Transverse colon (tissue), 4 donors: ENCODE measurements around the gene AGPS. TPM values are rescaled to one million over a fixed set of nuclear protein-coding genes. Genes with fewer than 3 reads are reported as not detected.

ENCODE experiments used
- DNase-seq: peaks from one replicate; pipeline ENCODE4 v3.0.0-alpha.2; 2019
- H3K27ac ChIP-seq, 4 donors: fragments of 200-600 bp; sonication (generic); 2 replicates each; pipeline ENCODE4 v1.5.1; 2016 to 2018; ENCODE audit warnings: inconsistent platforms in 4 of 4
- H3K27me3 ChIP-seq: fragments of 200-600 bp; sonication (generic); 2 replicates; pipeline ENCODE4 v1.5.1; 2017; ENCODE audit warnings: inconsistent platforms
- H3K36me3 ChIP-seq, 4 donors: fragments of 200-600 bp; sonication (generic); 2 replicates each; pipeline ENCODE4 v1.5.1; 2017 to 2019; ENCODE audit warnings: inconsistent platforms in 4 of 4
- H3K4me1 ChIP-seq, 4 donors: fragments of 200-600 bp; sonication (generic); 2 replicates each; pipeline ENCODE4 v1.5.1; 2017 to 2020; ENCODE audit warnings: inconsistent platforms in 4 of 4
- H3K4me3 ChIP-seq, 4 donors: fragments of 200-600 bp; sonication (generic); 1 replicate in 1 of 4; 2 replicates in 3 of 4; pipeline versions ENCODE4 v1.5.1 to v1.6.1; 2017 to 2019; ENCODE audit warnings: inconsistent platforms in 4 of 4
- H3K9me3 ChIP-seq, 2 donors: fragments of 200-600 bp; sonication (generic); 2 replicates each; pipeline ENCODE4 v1.5.1; 2017 to 2019; ENCODE audit warnings: inconsistent platforms in 2 of 2
- EP300 ChIP-seq: sonication (generic); formaldehyde crosslinking; IDR thresholded peaks from one replicate; pipeline ENCODE4 v1.6.1; 2017; ENCODE audit warnings: antibody characterized with exemption, low read depth
- POLR2A ChIP-seq: fragments of 450-650 bp; IDR thresholded peaks from one replicate; pipeline ENCODE4 v1.6.1; 2016; ENCODE audit warnings: antibody characterized with exemption, mild to moderate bottlenecking, moderate library complexity
- POLR2AphosphoS5 ChIP-seq, 3 donors: sonication (generic); formaldehyde crosslinking; IDR thresholded peaks; one replicate each; pipeline ENCODE4 v1.6.1; 2016; ENCODE audit warnings: antibody characterized with exemption in 3 of 3
- WGBS, 2 donors: methylation state at CpG; one replicate each; pipeline ENCODE4 v1.1.5; 2018; ENCODE audit warnings: low coverage in 1 of 2; 5-methylcytosine and 5-hydroxymethylcytosine counted together
- in situ Hi-C, 4 donors: fragments of 200-750 bp; cut with MboI; loops; one replicate each; pipeline versions ENCODE4 v1.15.0 to v1.15.1; 2017; ENCODE audit warnings: low sequenced_read_pairs in 3 of 4, low pct_ligation_motif_present in 1 of 4, low pct_unique_long_range_greater_than_20kb in 1 of 4
- intact Hi-C: fragments of 100-400 bp; cut with DNase I; formaldehyde crosslinking; loops from one replicate; pipeline ENCODE4 v1.15.1; 2023; ENCODE audit warnings: low total_unique reads
- small RNA-seq, 4 donors: library from RNA; depleted of rRNA; stranded (forward); fragments of <200 nt; gene quantifications; one replicate each; pipeline ENCODE3, GENCODE V24; 2016
- total RNA-seq, 4 donors: library from RNA; depleted of rRNA; stranded (reverse); fragments of >200 nt; gene quantifications; one replicate each; pipeline ENCODE4 v1.1.0, GENCODE V29; 2016
- TF ChIP-seq, protein P1 (sequence below), 5 experiments: fragments of 200-600 bp in 3 of 5; fragments of 450-650 bp in 2 of 5; sonication (generic) in 3 of 5; IDR thresholded peaks; 1 replicate in 2 of 5; 2 replicates in 3 of 5; pipeline ENCODE4 v1.5.1; 2016 to 2017; ENCODE audit warnings: antibody characterized with exemption in 5 of 5, inconsistent platforms in 3 of 5, mild to moderate bottlenecking in 2 of 5, moderate library complexity in 1 of 5

Gene AGPS
- total RNA-seq, 4 donors from 2014 or later: 15.0 to 81.6 (median 58.1) TPM

DNA sequence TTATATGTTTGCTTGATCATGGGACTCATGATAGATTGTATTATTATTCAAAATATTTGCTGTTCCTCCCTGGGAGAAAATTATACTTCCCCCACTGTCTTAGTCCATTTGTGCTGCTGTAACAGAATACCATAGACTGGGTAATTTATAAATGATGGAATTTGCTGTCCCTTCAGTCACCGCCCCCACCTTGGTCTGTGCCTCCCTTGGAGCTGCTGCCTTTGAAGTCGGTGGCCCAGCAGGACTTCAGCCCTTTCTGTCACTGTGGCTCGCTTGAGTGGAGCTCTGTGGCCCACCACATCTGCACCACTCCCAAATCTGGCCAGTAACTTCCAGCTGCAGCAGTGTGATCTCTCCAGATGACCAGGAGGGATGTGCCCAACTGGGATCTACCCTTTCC is 200.8 kb downstream of the AGPS start:
- no peaks in the 10 kb centered on the region for H3K9me3 ChIP-seq
- TF ChIP-seq EP300 (no peak), POLR2A (no peak), POLR2AphosphoS5 (IDR thresholded peaks at IDR 0.05) (no peak)
- TF ChIP-seq, protein P1, sequence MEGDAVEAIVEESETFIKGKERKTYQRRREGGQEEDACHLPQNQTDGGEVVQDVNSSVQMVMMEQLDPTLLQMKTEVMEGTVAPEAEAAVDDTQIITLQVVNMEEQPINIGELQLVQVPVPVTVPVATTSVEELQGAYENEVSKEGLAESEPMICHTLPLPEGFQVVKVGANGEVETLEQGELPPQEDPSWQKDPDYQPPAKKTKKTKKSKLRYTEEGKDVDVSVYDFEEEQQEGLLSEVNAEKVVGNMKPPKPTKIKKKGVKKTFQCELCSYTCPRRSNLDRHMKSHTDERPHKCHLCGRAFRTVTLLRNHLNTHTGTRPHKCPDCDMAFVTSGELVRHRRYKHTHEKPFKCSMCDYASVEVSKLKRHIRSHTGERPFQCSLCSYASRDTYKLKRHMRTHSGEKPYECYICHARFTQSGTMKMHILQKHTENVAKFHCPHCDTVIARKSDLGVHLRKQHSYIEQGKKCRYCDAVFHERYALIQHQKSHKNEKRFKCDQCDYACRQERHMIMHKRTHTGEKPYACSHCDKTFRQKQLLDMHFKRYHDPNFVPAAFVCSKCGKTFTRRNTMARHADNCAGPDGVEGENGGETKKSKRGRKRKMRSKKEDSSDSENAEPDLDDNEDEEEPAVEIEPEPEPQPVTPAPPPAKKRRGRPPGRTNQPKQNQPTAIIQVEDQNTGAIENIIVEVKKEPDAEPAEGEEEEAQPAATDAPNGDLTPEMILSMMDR (IDR thresholded peaks at IDR 0.05): no peak
- DNase-seq: no peak
- H3K27ac ChIP-seq: no peak overlapping the region
- H3K4me3 ChIP-seq: no peak overlapping the region
- no peaks in the 10 kb centered on the region for H3K27me3 ChIP-seq
- 60 to 96% methylated on average over 1 to 3 of the region's 3 CpGs for WGBS, 2 donors
- intact Hi-C loops (no loop called here), in situ Hi-C loops (no loop called here)
- peaks cover 0 to 9% (median 7%) of the 10 kb centered on the region in 4 donors for H3K4me1 ChIP-seq
- no peaks in the 10 kb centered on the region for H3K36me3 ChIP-seq

Small RNA genes within 50 kb of the gene (small RNA-seq; reads per million reads assigned to genes)
- 0 reads per million in 4 donors for gene RF01210

Other genes starting within 250 kb of the AGPS start
- 10 to 100 TPM; 40.6 to 83.2 (median 57.4) TPM for gene HNRNPA3, start 180.0 kb upstream of the AGPS start, total RNA-seq
- 100 to 1,000 TPM in 1 of 4 donors, 10 to 100 TPM in 3; 41.6 to 105 (median 65.2) TPM for gene NFE2L2, start 128.0 kb upstream of the AGPS start, total RNA-seq